Ovary (tissue), 9 donors: Measurements from ENCODE around the gene FTO. TPM values are rescaled to one million over a fixed set of nuclear protein-coding genes. Genes with fewer than 3 reads are reported as not detected.

ENCODE experiments used
- DNase-seq, 5 donors: peaks; one replicate each; pipeline ENCODE4 v3.0.0-alpha.2; 2019 to 2020
- H3K27ac ChIP-seq, 2 donors: fragments of 200-600 bp; one replicate each; pipeline versions ENCODE4 v1.5.1 to v1.8.0; 2019 to 2022
- H3K27me3 ChIP-seq: fragments of 200-600 bp; one replicate; pipeline ENCODE4 v1.8.0; 2022
- H3K36me3 ChIP-seq: fragments of 200-600 bp; sonication (generic); one replicate; pipeline ENCODE4 v1.5.1; 2019
- H3K4me1 ChIP-seq: one replicate; pipeline ENCODE4 v1.8.1; 2013; ENCODE audit warnings: mild to moderate bottlenecking, moderate library complexity; ENCODE audit not compliant: insufficient read depth
- H3K4me3 ChIP-seq: fragments of 200-600 bp; sonication (generic); one replicate; pipeline ENCODE4 v1.5.1; 2017
- H3K9me3 ChIP-seq, 2 donors: fragments of 200-600 bp in 1 of 2; sonication (generic) in 1 of 2; one replicate each; pipeline versions ENCODE4 v1.5.1 to v1.8.1; 2013 to 2019; ENCODE audit warnings: mild to moderate bottlenecking in 1 of 2, moderate library complexity in 1 of 2
- CTCF ChIP-seq, 3 donors: fragments of 450-650 bp in 2 of 3; fragments of 200-600 bp in 1 of 3; IDR thresholded peaks; one replicate each; pipeline versions ENCODE4 v1.5.1 to v1.8.0; 2016 to 2022; ENCODE audit warnings: antibody characterized with exemption in 3 of 3, mild to moderate bottlenecking in 1 of 3
- EP300 ChIP-seq: sonication (generic); formaldehyde crosslinking; IDR thresholded peaks from one replicate; pipeline ENCODE4 v1.6.1; 2017; ENCODE audit warnings: antibody characterized with exemption
- POLR2A ChIP-seq: fragments of 450-650 bp; IDR thresholded peaks from one replicate; pipeline ENCODE4 v1.6.1; 2017; ENCODE audit warnings: antibody characterized with exemption, mild to moderate bottlenecking, moderate library complexity
- WGBS, 3 donors: extraction: QIAGEN DNeasy Blood & Tissue Kit in 1 of 3; methylation state at CpG; one replicate each; pipeline versions ENCODE4 v1.1.5 to v1.1.7; 2013 to 2017; 5-methylcytosine and 5-hydroxymethylcytosine counted together
- intact Hi-C, 4 donors: fragments of 100-400 bp; cut with DNase I; formaldehyde crosslinking; loops; one replicate each; pipeline versions ENCODE4 v1.11.0 to v1.15.1; 2022 to 2023
- polyA plus RNA-seq, 2 donors: library from polyadenylated mRNA; stranded (reverse); fragments of 200-250 nt in 1 of 2; fragments of 350-450 nt in 1 of 2; fragmentation: Illumina TruSeq in 1 of 2; extraction: RNeasy Lipid Tissue Mini Kit (QIAGEN cat#74804) in 1 of 2; gene quantifications; one replicate each; pipeline ENCODE4 v1.2.3, GENCODE V29; 2013 to 2014
- total RNA-seq, 7 donors: library from RNA; depleted of rRNA in 2 of 7; stranded (reverse); fragments of >200 nt in 2 of 7; fragmentation: NEBNext Ultra II Directional in 3 of 7; extraction: Animal tissue kit (Norgen Biotek cat#: 25700) in 3 of 7; gene quantifications; one replicate each; pipeline versions ENCODE4 v1.1.0 to v1.2.4, GENCODE V29; 2016 to 2023
- donor health status: DM: no; HTN: no; CAD: no; lungs with moderate emphysema.
- donor health status: DM: no; HTN: no; CAD: no.
- donor health status: Bipolar disorder and iron deficiency.
- donor health status: DM: yes; HTN: yes; CAD: no.
- donor health status: DM: no; HTN: no; CAD: no.
- donor health status: DM: yes; HTN: yes; CAD: no.

Gene FTO
- total and polyA plus RNA-seq, 9 donors = 43.6 to 128 (median 91.4) TPM

GRCh38 chr16:53732296-53732929 lies 28.5 kb downstream of the FTO start:
- Histone ChIP-seq H3K27ac (no peak overlapping the region), H3K9me3 (no peaks in the 10 kb centered on the region), H3K4me1 (peaks cover 4% of the 10 kb centered on the region), H3K36me3 (no peaks in the 10 kb centered on the region), H3K4me3 (no peak overlapping the region), H3K27me3 (no peaks in the 10 kb centered on the region)
- intact Hi-C loops = no loop called here
- DNase-seq = no peak
- TF ChIP-seq POLR2A = no peak
- TF ChIP-seq CTCF (IDR thresholded peaks at IDR 0.05) = no peak
- no peak for TF ChIP-seq EP300
- WGBS, 3 donors = 61 to 68% (median 66%) methylated on average over 4 of the region's 4 CpGs

DNA sequence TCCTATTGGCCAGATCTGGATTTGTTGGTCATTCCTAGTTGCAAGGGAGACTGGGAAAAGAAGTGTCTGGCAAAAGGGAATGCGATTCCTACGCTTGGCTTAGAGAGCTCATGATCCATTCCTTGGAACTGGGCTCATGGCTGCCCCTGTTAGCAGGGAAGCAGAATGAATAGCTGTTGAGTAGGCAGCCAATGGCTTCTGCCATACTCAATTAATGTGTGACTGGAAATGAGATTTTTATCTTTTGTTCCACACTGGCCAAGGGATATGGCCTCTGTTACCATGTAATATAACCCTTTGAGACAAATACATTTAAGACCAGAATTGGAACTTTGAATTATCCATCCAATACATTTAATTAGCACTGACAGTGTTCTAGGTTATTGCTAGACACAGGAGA lies 31.0 kb downstream of the FTO start:
- Histone ChIP-seq H3K9me3 (no peaks in the 10 kb centered on the region), H3K36me3 (no peaks in the 10 kb centered on the region), H3K27ac (no peak overlapping the region), H3K27me3 (no peaks in the 10 kb centered on the region), H3K4me1 (peaks cover 4% of the 10 kb centered on the region), H3K4me3 (no peak overlapping the region)
- TF ChIP-seq CTCF (IDR thresholded peaks at IDR 0.05) (no peak), EP300 (no peak), POLR2A (no peak)
- intact Hi-C loops = no loop called here
- WGBS, 3 donors = 93 to 99% (median 96%) methylated on average over 2 of the region's 2 CpGs
- DNase-seq = no peak

DNA sequence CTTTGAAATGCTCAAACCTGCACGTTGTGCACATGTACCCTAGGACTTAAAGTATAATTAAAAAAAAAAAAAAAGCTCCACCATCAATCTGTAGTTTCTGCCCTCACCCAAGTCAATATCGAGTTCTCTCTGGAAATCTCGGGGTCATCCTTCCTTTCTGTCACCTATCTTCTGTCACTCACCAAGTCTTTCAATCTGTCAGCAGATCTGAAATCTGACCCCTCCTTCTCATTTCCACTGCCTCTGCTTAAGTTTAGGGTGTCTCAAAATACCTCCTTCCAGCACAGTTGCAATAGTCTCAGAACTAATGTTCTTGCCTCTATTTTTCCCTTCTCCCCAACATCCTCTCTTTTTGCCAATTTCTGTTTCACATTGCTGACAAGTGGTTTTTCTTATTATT lies 32.3 kb downstream of the FTO start:
- Histone ChIP-seq H3K27ac (no peak overlapping the region), H3K9me3 (no peaks in the 10 kb centered on the region), H3K36me3 (no peaks in the 10 kb centered on the region), H3K4me1 (peaks cover 4% of the 10 kb centered on the region), H3K4me3 (no peak overlapping the region), H3K27me3 (no peaks in the 10 kb centered on the region)
- no peak for TF ChIP-seq POLR2A
- TF ChIP-seq CTCF (IDR thresholded peaks at IDR 0.05) = no peak
- TF ChIP-seq EP300 = no peak
- 87 to 94% (median 90%) methylated on average over 3 of the region's 3 CpGs for WGBS, 3 donors
- no peak for DNase-seq
- intact Hi-C loops = no loop called here

DNA sequence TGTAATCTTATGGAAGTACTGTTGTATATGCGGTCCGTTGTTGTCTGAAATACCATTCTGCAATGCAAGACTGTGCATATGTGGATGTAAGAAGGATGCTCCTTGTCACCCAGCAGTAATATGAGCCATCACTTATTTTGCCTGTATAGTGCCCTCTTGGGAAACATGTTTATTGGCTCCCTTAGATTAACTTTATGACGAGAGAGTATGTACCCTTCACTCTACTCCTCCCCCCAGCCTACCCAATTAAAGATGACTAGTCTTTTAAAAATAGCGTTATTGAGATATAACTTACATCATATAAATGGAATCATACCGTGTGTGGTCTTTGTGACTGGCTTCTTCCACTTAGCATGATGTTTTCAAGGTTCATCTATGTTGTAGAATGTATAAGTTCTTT lies 33.6 kb downstream of the FTO start:
- Histone ChIP-seq H3K4me1 (peaks cover 2% of the 10 kb centered on the region), H3K4me3 (no peak overlapping the region), H3K9me3 (no peaks in the 10 kb centered on the region), H3K27me3 (no peaks in the 10 kb centered on the region), H3K27ac (no peak overlapping the region), H3K36me3 (no peaks in the 10 kb centered on the region)
- DNase-seq = no peak
- TF ChIP-seq POLR2A = no peak
- no peak for TF ChIP-seq EP300
- no peak for TF ChIP-seq CTCF (IDR thresholded peaks at IDR 0.05)
- intact Hi-C loops = no loop called here
- WGBS, 3 donors = 93 to 96% (median 95%) methylated on average over 5 of the region's 5 CpGs
